Measurements from ENCODE around the gene ACSM4. TPM values are rescaled to one million over a fixed set of nuclear protein-coding genes. Genes with fewer than 3 reads are reported as not detected.
"Not testable (repeated sequence)": the region's sequence is repeated elsewhere in the genome, so short reads cannot be mapped to it uniquely, and the experiment has no call there.

The ACSM4 gene, protein sequence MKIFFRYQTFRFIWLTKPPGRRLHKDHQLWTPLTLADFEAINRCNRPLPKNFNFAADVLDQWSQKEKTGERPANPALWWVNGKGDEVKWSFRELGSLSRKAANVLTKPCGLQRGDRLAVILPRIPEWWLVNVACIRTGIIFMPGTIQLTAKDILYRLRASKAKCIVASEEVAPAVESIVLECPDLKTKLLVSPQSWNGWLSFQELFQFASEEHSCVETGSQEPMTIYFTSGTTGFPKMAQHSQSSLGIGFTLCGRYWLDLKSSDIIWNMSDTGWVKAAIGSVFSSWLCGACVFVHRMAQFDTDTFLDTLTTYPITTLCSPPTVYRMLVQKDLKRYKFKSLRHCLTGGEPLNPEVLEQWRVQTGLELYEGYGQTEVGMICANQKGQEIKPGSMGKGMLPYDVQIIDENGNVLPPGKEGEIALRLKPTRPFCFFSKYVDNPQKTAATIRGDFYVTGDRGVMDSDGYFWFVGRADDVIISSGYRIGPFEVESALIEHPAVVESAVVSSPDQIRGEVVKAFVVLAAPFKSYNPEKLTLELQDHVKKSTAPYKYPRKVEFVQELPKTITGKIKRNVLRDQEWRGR
- polyA plus RNA-seq (ENCODE audit: insufficient read length in 3 of 3), result not detected
- long read RNA-seq, donor 1, result 0 reads
- long read RNA-seq, donor 2, result 0 reads
- long read RNA-seq, donor 3, result 0 reads
- long read RNA-seq, donor 4, result 0 reads
- long read RNA-seq, donor 5, result 0 reads
- long read RNA-seq, donor 6, result 0 reads
- long read RNA-seq, donor 7, result 0 reads
- long read RNA-seq, donor 8, result 0 reads
- long read RNA-seq, donor 9, result 0 reads
- long read RNA-seq, donor 10, result 0 reads
- long read RNA-seq, donor 11, result 0 reads
- long read RNA-seq, donor 12, result 0 reads
- long read RNA-seq, donor 13, result 0 reads
- long read RNA-seq, donor 14, result 0 reads
- long read RNA-seq, donor 15, result 0 reads
- long read RNA-seq, donor 16, result 0 reads

DNA sequence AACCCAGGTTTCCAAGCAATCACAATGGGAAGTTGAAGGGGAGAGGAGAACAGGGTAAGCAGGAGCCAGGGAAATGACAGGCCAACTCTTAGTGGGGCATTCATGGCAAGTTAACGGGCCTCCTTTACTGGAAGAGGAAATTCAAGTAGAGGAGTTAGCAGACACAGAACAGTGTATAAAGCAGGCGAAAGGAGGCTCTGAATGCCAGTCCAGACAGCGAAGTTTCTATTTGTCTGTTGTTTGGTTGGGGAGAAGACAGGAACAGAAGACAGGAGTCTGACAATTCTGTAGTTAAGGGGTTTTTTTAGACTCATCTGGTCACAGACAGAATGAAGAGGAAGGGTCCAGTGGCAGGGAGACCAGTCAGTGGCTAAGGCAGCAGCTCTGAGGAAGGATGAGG lies at the start of gene ACSM4:
Gene ACSM4, plus strand, starts transcription at position 301 of the 400 bp plus-strand sequence. CDS start 260 bp downstream, outside the sequence.
- DNase-seq, result no peak

DNA sequence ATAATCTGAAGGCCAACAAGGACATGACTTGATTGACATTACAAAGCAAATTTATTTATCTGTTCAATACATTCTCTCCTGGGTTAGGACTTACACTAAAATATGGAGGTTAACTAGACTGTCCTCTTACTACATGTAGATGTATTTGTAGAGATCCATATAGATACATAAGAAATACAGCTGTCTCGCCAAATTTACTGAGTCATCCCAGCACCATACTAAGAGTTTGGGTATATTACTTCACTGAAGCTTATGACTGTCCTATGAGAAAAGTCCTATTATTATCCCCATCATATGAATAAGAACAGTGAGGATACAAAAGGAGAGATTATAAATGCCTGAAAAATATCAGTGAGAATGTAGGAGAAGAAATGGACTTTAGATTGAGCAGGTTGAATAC lies 44.8 kb upstream of the ACSM4 start:
- DNase-seq, result no peak

DNA sequence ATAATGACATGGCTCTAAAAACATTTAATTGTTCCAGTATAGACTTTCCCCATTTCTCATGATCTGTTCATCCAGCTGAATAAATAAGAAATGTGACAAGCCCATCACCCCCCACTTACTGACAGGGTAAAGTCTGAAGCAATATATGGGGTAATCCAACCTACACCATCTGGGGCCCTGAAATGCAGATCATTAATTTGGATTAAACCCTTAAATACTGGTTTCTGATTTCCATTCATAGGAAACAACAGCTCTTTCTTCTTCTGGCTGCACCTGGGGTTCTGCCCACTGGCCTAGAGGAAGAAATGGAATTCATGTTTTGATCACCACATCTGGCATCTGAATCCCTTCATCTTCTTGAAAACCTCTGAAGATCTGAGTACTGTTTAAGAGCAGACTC lies 39.3 kb upstream of the ACSM4 start:
- DNase-seq, result no peak

DNA sequence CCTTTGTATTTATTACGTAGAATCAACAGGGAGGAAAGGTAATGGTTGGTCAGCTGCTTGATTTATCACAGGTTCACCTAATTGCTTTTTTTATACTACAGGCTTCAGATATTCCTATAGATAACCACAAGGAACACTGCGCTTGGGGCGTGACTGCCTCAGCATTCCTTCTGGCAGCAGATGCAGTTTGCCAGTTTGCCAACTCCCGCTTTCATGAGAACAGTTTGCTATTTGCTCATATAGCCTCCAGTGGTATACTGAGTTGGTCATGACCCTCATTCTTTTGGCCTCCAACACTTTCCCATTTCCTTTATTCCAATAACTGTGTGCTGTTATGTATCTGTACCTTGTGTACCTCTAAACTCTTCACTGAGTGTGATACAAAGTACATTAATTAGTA lies 38.6 kb upstream of the ACSM4 start:
- no peak for DNase-seq

DNA sequence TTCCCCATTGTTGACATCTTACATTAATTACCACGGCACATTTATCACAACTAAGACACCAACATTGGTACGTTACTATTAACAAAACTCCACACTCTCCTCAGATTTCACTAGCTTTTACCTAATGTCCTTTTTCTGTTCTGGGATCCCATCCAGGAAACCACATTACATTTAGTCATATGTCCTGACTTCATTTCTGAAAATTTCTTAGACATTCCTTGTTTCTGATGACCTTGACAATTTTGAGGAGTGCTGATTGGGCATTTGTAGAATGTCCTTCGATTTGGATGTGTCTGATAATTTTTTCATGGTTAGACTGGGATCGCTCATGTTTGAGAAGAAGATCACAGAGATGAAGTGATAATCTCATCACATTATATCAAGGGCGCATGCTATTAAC lies 34.6 kb upstream of the ACSM4 start:
- no peak for DNase-seq

DNA sequence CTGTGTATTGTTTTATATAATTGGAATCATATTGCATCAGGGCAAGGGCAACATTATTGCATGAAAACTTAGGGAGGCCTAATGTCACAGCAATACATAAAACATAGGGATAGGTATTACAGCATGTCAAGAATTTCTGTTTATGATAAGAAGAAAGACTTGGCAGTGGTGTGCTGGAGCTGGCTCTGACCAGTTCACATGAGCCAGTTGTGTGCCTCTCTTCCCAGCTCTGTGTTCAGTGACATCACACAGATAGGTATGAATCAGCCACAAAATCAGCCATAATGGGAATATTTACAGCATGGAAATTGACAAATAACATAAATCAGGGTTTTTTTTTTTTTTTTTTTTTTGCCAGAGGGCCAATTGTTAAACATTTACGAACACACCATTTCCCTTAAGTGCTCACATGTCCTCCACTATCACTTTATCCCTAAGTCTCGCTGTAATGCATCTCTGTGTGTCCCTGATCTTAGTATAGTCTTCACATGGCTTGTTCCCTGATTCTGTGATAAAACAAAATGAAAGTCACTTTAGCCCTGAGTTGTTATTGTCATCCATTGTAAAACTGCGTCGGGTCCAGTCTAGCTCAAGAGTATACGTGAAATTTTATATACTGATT lies 31.9 kb upstream of the ACSM4 start:
- DNase-seq, result no peak

DNA sequence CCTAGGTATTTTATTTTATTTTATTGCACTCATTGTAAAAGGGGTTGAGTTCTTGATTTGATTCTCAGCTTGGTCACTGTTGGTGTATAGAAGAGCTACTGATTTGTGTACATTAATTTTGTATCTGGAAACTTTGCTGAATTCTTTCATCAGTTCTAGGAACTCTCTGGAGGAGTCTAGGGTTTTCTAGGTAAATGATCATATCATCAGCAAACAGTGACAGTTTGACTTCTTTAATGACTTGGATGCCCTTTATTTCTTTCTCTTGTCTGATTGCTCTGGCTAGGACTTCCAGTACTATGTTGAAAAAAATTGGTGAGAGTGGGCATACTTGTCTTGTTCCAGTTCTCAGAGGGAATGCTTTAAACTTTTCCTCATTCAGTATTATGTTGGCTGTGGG lies 28.4 kb upstream of the ACSM4 start:
- not testable (repeated sequence) for DNase-seq

DNA sequence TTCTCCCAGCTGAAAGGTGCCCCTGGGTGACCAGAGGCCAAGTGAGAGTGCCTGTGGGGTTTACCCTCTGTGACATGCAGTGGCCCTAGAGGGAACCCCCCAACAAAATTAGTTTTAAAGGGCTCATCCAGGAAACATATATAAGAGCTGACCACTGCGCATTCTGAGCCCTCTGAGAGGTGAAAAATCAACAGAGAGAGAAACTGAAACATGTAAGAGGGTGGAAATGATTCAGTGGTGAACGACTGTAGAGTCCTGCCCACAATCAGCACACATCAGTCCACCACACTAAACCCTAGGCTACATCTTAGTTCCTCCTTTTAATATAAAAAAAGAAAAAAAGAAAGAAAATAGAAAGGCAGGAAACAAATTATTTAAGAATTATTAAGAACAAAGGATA lies 21.0 kb upstream of the ACSM4 start:
- DNase-seq, result no peak

DNA sequence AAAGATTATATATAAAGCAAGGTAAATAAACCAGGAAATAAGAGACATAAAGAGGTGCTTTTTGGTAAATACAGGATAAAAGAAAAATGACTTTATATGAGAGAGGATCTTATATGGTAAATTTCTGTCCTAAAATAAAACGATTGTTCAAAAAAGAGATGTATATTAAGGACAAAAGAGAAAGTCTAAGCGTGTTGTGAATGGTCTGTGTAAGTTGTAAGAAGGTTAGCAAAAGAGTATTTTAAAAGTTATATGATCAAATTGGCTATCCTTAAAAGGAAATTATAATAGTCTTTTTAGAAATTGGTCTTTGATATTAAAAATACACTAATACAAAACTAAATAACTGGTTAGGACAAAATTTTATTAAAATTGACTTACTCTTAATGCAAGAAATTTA lies 14.1 kb upstream of the ACSM4 start:
- DNase-seq, result no peak

DNA sequence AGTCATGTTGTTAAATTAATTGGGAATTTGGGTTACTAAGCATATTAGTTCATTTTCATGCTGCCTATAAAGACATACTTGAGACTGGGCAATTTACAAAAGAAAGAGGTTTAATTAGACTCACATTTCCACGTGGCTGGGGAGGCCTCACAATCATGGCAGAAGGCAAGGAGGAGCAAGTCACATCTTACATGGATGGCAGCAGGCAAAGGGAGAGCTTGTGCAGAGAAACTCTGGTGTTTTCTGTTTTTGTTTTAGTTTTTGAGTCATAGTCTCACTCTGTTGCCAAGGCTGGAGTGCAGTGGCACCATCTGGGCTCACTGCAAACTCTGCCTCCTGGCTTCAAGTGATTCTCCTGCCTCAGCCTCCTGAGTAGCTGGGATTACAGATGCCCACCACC lies 13.3 kb upstream of the ACSM4 start:
- not testable (repeated sequence) for DNase-seq

DNA sequence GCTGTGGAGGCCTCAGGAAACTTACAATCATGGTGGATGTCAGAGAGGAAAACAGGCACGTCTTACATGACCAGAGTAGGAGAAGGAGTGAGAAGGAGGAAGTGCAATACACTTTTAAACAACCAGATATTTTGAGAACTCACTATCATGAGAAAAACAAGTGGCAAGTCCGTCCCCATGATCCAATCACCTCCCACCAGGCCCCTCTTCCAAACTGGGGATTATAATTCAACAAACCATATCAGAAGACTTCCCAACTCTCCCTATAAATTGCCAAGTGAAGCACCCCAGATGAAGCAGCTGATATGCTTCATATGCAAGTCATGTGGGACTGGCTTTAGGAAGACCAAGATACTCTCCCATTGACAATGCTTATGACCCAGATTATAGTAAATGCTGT lies 11.6 kb upstream of the ACSM4 start:
- DNase-seq, result no peak

DNA sequence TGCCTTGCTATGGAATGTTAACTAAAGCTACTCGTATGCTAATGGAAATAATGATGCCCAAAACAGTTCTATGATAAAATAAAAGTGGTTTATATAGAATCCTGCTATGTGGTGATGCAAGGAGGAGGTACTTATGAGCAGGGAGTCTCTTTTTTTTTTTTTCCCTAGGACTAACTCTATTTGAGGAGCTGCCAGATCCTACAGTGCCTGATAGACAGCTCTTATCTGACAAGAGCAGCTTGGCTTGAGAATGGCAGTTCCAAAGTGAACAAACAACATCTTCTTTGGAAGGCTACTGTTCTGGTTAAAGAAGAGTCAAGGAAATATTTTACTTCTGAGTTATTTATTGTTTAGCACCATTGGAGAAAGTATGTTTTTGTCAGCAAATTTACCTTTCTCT lies 10.2 kb upstream of the ACSM4 start:
- DNase-seq, result no peak

DNA sequence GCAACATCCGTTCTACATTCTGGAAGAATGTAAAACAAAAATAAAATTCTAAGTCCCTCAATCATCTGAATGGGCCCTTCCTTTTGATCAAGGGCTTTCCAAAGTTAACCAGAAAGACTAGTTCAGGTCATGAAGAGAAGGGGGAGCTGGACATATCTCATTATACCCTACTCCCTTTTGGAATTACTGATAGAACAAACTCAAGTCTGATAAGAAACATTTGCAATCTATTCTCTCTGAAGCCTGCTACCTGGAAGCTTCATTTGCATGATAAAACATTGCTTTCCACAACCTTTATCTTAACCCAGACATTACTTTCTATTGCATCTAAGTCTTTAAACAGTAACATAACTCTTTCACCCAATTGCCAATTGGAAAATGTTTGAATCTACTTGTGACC lies 8.3 kb upstream of the ACSM4 start:
- DNase-seq, result no peak

DNA sequence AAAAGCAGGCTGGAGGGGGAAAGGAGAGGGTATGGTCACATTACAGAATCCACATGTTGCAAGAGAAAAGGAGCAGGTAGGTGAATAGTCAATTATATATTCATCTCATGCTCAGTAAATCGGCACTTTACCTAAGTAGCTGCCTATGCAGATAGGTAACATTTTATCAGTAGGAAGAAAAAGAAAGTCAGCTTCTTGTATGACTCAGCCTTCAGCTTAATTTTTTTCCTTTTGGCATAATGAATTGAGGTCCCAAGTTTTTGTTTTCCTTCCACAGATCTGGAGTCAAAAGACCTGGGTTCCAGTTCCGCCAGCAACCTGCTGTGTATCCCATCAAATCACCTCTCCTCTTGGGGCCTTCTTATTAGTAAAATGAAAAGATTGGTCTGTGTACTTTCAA lies 6.0 kb upstream of the ACSM4 start:
- no peak for DNase-seq

DNA sequence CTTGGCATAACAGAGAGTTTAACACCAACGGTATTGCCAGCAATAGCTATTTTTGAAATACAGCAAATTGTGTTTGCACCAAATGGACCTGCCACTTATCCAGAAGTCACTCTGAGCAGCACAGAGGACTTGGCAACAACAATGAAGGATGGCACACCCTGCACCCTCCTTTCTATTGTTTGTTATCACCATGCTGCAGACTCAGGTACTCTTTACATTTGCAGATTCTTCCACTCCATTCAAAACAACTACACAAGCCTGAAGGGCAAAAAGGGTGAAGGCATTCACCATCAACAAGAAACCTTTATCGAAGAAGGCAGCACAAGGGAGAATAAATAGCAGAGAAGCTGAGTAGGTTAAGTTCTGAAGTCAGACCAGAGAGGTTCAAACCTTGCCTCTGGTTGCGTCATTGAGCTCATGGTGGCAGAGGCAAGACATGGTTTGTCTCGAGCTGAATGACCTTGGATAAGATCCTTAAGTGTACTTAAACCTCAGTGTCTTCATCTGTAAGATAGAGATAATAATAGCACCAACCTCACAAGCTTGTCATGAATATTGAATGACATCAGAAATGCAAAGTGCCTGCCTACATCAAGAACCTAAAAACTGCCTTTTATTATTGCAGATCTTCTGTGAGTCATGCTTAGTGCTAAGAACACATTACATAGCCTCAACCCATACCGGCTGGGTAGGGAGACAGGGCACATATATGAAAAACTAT lies 1.4 kb upstream of the ACSM4 start:
- DNase-seq, result no peak

DNA sequence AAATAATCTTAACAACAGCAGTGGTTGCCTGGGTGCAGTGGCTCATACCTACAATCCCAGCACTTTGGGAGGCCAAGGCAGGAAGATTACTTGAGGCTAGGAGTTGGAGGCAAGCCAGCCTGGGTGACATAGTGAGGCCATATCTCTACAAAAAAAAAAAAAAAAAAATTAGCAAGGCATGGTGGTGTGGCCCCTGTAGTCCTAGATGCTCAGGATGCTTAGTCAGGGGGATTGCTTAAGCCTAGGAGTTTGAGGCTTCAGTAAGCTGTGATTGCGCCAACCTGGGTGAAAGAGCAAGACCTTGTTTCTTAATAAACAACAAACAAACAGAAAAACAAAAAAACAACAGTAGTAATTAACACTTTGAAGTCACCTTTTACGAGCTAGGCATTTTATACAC lies 642 bp upstream of the ACSM4 start:
- no peak for DNase-seq

DNA sequence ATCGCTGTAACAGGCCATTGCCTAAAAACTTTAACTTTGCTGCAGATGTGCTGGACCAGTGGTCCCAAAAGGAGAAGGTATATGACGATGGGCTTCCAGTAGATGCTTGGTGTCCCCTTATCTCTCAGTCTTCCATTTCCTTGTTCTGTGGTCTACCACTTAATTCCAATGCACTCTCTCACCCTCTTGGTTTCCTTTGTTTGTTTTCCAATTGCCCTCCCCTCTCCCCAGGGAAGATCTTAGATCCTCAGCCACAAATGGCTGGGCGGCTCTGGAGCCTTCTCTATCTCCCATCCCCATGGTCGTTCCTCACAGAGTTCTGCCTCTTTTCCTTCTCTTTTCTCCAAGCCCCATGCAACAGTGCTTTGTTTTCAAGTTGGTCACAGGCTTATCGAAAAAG lies 584 bp downstream of the ACSM4 start:
- no peak for DNase-seq

DNA sequence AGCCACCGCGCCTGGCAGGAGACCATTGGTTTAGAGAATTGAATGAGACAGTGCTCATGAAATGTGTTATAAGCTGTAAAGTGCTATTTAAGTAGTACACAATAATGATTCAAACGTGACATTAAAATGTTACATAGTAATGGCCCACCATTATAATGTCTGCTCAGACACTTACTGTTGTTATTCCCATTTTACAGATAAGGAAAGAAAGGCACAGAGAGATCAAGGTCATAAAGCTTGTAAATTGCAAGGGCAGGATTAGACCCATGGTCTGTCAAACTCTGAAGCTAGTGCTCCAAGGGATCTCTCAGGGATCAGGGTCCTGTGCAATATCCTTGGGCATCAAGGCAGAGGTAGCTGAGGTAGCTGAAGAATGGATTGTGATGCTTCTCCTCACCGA lies 6.2 kb downstream of the ACSM4 start:
- DNase-seq, result no peak

DNA sequence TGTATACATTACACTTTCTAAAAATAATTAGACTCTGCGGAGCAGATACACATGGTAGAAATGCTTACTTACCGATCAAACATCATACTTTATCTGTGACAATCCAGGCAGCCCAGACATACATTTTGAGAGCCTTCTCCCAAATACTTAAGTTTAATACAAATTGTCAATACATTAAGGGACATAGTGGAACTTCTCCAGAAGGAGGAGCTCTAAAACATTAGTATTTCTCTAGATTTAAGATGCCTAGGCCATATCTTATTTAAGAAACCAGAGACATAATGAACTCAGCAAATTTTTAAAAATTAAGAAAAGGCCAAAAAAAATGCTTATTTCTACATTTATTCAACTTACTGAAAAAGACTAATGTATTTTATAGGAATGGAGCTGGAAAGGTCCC lies 16.1 kb downstream of the ACSM4 start:
- no peak for DNase-seq

DNA sequence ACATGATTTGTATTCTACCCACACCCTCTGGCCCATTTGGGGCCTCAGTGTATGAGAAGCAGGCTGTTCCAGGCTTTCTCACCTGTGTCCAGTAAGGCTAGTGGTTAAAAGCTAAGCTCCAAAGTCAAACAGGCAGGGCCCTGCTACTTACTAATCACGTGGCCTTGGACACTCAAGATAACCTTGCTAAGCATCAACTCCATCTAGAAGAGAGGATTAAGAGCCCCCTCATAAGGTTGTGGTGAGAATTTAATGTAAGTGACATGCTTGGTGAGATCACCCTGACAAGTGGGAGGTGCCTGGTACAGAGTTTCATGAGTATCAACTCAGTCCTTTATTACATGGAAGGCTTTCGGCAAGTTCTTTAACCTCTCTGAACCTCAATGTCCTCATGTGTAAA lies 17.8 kb downstream of the ACSM4 start:
- no peak for DNase-seq

DNA sequence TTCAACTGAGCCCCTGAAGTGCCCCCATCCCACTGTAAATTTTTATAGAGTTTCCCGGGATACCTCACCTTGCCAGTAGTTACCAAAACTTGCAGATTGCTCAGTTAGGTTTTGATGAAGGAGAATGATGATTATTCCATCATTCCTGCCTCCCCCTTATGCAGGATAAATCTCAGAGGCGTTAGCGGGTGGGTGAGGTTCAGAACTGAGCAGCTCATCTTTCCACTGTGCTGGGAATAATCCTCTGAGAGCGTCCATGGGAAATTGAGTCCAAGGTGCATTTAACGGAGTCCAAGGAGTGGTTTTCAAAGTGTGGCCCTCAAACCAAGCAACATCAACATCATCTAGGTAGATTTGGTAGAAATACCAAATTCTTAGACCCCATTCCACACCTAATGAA lies 18.7 kb downstream of the ACSM4 start:
- DNase-seq, result no peak

DNA sequence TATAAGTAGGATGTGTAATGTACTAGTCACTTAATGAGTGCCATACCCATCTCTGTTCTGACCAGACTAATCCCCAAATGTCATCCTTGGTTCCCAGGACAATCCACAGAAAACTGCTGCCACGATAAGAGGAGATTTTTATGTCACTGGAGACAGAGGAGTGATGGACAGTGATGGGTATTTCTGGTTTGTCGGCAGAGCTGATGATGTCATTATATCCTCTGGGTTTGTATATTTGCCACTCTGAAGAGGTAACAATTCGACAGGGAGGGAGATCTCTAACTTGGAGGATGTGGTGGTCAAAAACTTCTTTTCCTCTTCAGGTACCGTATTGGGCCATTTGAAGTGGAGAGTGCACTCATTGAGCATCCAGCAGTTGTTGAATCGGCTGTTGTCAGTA lies 20.3 kb downstream of the ACSM4 start:
- no peak for DNase-seq
